ENCODE results near the gene CDKN2D.

Gene CDKN2D

GRCh38 chr19:10583036-10583776 lies 14.4 kb upstream of the CDKN2D start:
- DNase-seq (ENCODE audit: low read depth, low spot score), result no peak
- no peak overlapping the region for H3K4me3 ChIP-seq (ENCODE audit: low read depth, low read length)
- CTCF ChIA-PET, result interaction anchor here (1.4 to 19.6 kb wide), 7 partner anchors 12 to 114 kb away, joined by 4 to 644 read pairs (median 41); partner anchors contain the start of genes CDKN2D and QTRT1
- TF ChIP-seq CTCF (IDR thresholded peaks at IDR 0.05; ENCODE audit: insufficient read depth, low read length, missing control alignments), result no peak
- POLR2A ChIA-PET, result no interaction called here

GRCh38 chr19:10582091-10582490 lies 13.3 kb upstream of the CDKN2D start:
- POLR2A ChIA-PET, result no interaction called here

DNA sequence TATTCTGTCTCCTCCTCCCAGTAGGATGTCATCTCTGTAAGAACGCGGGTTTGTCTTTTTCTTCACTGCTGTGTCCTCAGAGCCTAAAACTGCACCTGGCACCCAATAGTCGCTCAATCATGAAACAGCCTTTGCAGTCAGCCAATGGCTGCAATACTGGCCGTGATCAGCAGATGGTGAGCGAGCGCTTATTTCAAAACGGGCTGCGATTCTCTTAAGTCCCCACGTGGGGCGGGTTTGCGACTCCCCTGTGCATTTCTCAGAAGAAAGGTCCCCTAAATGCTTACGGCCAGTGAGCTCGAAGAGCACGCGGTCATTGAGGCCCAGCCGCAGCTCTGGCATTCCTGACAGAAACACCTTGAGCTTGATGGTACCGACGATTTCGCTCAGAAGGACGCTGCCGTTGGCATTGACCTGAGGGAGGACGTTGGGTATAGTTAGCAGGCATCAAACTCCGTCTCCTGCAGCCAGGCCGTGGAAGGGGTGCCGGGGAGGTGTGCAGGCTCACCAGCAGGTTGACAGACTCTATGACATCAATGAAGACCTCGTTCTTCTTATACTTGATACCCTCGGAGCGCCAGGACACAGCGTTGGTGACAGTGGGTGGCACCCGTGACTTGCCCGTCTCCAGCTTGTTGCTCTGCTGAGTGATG lies 12.3 kb upstream of the CDKN2D start:
- ChIA-PET POLR2A (no interaction called here), CTCF (interaction anchor here (0.6 to 19.6 kb wide), 47 partner anchors 9 to 289 kb away, joined by 3 to 644 read pairs (median 6); partner anchors contain the start of genes CDC37, CDKN2D, DNM2 and QTRT1)
- DNase-seq (ENCODE audit: low read depth, low spot score), result peak; percentile 44
- peak; percentile 94 for TF ChIP-seq CTCF (IDR thresholded peaks at IDR 0.05; ENCODE audit: insufficient read depth, low read length, missing control alignments)
- H3K4me3 ChIP-seq (ENCODE audit: low read depth, low read length), result peak overlapping the region; percentile 25; the same call in 1 of the 2 replicates

More at GRCh38 chr19:10582091-10582490, 13.3 kb upstream of the CDKN2D start:
- DNase-seq (ENCODE audit: low read depth, low spot score), result no peak
- H3K4me3 ChIP-seq (ENCODE audit: low read depth, low read length), result no peak overlapping the region
- CTCF ChIA-PET, result interaction anchor here (0.6 to 19.6 kb wide), 36 partner anchors 8 to 288 kb away, joined by 3 to 644 read pairs (median 8); partner anchors contain the start of genes CDC37, CDKN2D, QTRT1 and S1PR5
- no peak for TF ChIP-seq CTCF (IDR thresholded peaks at IDR 0.05; ENCODE audit: insufficient read depth, low read length, missing control alignments)

DNA sequence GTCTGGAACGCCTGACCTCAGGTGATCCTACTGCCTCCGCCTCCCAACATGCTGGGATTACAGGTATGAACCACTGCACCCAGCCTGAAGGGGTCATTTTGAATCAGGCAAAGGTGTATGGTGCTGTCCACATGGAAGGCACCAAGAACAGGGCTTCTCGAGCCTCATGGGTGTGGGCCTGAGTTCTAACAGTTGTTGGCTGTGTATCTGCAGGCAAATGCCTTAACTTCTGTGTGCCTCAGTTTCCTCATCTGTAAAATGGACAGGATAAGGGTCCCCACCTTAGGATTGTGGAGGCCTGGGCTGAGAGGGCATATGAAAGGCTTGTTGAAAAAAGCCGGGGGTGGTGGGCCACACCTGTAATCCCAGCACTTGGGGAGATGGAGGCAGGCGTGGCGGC lies 9.2 kb upstream of the CDKN2D start:
- ChIA-PET POLR2A (no interaction called here), CTCF (interaction anchor here (0.7 to 19.6 kb wide), 5 partner anchors 7 to 119 kb away, joined by 3 to 644 read pairs (median 74); partner anchors contain the start of genes CDKN2D and QTRT1)
- H3K4me3 ChIP-seq (ENCODE audit: low read depth, low read length), result no peak overlapping the region
- TF ChIP-seq CTCF (IDR thresholded peaks at IDR 0.05; ENCODE audit: insufficient read depth, low read length, missing control alignments), result no peak
- DNase-seq (ENCODE audit: low read depth, low spot score), result no peak

DNA sequence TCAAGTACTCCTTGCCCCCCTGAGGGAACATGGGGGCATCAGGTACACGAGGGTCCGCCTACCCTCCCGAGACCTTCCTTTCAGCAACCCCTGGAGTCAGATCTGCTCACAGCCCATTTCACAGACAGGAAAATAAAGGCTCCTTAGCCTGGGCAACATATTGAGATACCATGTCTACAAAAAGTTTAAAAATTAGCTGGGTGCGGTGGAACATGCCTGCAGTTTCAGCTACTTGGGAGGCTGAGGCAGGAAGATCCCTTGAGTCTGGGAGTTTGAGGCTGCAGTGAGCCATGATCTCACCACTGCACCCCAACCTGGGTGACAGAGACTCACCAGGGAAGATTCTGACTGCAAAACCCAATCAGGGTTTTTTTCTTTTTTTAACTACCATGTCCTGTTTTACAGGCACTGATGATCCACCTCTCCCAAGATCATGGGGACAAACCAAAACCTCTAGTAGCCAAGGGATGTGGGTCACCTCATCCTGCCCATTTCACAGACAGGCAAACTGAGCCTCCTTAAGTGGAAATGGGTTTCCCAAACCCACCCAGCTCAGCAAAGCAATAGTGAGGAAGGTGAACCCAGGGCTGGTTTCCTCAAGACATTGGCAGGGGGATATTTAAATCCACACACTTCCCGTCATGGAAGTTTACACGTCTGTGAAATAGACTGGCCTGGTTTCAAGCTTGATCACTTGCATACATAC lies 6.4 kb upstream of the CDKN2D start:
- CTCF ChIA-PET, result interaction anchor here (1.0 to 19.6 kb wide), 5 partner anchors 6 to 125 kb away, joined by 4 to 644 read pairs (median 7); no protein-coding TSS in a partner anchor
- TF ChIP-seq CTCF (IDR thresholded peaks at IDR 0.05; ENCODE audit: insufficient read depth, low read length, missing control alignments), result no peak
- POLR2A ChIA-PET, result no interaction called here

More for the DNA sequence above, 6.4 kb upstream of the CDKN2D start:
- no peak overlapping the region for H3K4me3 ChIP-seq (ENCODE audit: low read depth, low read length)
- DNase-seq (ENCODE audit: low read depth, low spot score), result no peak
